ENCODE measurements around the gene BIK. TPM values are rescaled to one million over a fixed set of nuclear protein-coding genes. Genes with fewer than 3 reads are reported as not detected.

BIK gene
- total RNA-seq, 2 donors from 2014 or later, result not detected

GRCh38 chr22:43169310-43170130 lies 59.0 kb downstream of the BIK start:
- Histone ChIP-seq H3K4me3 (no peak overlapping the region), H3K27me3 (replicated peaks; ENCODE audit: insufficient read depth) (no peaks in the 10 kb centered on the region), H3K36me3 (peaks cover 33% of the 10 kb centered on the region), H3K27ac (no peak overlapping the region), H3K4me1 (ENCODE audit: control insufficient read depth in 1 of 2, low read depth in 2 of 2) (no peaks in the 10 kb centered on the region), H3K9me3 (no peaks in the 10 kb centered on the region)
- ATAC-seq (ENCODE audit: insufficient number of reproducible peaks, low FRiP score, low read depth), result no peak
- DNase-seq (ENCODE audit: low spot score), result no peak
- TF ChIP-seq, protein P1, sequence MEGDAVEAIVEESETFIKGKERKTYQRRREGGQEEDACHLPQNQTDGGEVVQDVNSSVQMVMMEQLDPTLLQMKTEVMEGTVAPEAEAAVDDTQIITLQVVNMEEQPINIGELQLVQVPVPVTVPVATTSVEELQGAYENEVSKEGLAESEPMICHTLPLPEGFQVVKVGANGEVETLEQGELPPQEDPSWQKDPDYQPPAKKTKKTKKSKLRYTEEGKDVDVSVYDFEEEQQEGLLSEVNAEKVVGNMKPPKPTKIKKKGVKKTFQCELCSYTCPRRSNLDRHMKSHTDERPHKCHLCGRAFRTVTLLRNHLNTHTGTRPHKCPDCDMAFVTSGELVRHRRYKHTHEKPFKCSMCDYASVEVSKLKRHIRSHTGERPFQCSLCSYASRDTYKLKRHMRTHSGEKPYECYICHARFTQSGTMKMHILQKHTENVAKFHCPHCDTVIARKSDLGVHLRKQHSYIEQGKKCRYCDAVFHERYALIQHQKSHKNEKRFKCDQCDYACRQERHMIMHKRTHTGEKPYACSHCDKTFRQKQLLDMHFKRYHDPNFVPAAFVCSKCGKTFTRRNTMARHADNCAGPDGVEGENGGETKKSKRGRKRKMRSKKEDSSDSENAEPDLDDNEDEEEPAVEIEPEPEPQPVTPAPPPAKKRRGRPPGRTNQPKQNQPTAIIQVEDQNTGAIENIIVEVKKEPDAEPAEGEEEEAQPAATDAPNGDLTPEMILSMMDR (IDR thresholded peaks at IDR 0.05), result no peak

DNA sequence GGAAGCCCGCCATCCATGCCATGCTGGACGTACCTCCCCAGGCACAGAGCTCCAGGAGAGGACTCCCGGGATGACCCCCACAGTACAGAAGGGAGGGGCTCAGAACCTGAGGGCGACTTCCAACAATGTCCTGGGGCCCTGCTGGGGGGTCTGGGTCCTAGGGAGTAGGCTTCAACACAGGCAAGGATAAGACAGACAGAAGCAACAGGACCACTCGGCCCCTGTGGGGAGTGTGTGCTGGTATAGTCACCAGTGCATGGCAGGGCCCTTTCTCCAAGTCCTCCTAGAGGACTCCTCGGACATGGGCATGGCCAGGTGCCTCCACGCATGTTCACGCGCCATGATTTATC lies 59.6 kb downstream of the BIK start:
- H3K4me3 ChIP-seq, result no peak overlapping the region
- H3K27me3 ChIP-seq (replicated peaks; ENCODE audit: insufficient read depth), result no peaks in the 10 kb centered on the region
- DNase-seq (ENCODE audit: low spot score) (no peak), ATAC-seq (ENCODE audit: insufficient number of reproducible peaks, low FRiP score, low read depth) (no peak)
- TF ChIP-seq, protein P1 (IDR thresholded peaks at IDR 0.05), result no peak
- no peak overlapping the region for H3K27ac ChIP-seq
- peaks cover 38% of the 10 kb centered on the region for H3K36me3 ChIP-seq
- H3K4me1 ChIP-seq (ENCODE audit: control insufficient read depth in 1 of 2, low read depth in 2 of 2), result no peaks in the 10 kb centered on the region
- H3K9me3 ChIP-seq, result no peaks in the 10 kb centered on the region

DNA sequence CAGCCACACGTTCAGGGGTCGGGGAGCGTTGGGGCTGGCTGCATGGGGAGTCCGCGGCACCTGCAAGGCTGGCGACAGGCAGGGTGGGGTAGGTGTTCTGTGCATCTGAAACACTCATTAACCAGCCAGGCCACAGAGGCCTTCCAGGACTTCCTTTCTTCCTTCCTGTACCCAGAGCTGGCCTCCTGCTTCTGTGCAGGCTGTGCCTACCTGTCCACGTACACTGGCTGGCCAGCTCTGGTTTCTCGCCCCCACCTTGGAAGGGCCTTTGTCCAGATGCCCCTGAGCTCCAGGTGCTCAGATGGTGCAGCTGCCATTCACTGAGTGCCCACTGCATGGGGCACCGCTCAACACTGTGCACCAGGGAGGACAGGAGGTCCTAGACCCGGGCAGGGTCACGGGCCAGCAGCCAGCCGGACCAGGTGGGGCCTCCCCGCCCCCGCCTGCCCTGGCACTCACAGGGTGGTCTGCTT lies 60.5 kb downstream of the BIK start:
- Histone ChIP-seq H3K9me3 (no peaks in the 10 kb centered on the region), H3K4me1 (ENCODE audit: control insufficient read depth in 1 of 2, low read depth in 2 of 2) (no peaks in the 10 kb centered on the region), H3K27ac (no peak overlapping the region), H3K27me3 (replicated peaks; ENCODE audit: insufficient read depth) (no peaks in the 10 kb centered on the region), H3K4me3 (no peak overlapping the region), H3K36me3 (peaks cover 46% of the 10 kb centered on the region)
- TF ChIP-seq, protein P1 (IDR thresholded peaks at IDR 0.05), result no peak
- ATAC-seq (ENCODE audit: insufficient number of reproducible peaks, low FRiP score, low read depth) (no peak), DNase-seq (ENCODE audit: low spot score) (no peak)

DNA sequence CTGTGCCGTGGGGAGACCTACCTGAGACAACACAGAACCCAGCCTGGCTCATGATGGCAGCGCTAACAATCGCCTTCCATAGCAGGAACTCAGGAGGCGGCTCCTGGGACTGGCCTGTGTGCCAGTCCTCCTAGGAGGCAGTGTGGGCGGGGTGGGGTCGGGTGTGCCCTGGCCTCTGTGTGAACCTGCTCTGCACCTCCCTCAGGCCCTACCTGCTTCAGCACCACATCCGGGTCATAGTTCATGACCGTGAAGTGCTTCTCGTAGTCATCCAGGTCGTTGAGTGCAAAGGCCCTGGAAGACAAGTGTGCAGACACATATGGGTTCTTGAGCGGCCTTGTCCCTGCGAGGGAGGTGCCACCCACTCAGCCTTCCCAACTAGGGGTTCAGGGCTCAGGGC lies 61.1 kb downstream of the BIK start:
- Histone ChIP-seq H3K4me3 (no peak overlapping the region), H3K9me3 (no peaks in the 10 kb centered on the region), H3K4me1 (ENCODE audit: control insufficient read depth in 1 of 2, low read depth in 2 of 2) (no peaks in the 10 kb centered on the region), H3K27me3 (replicated peaks; ENCODE audit: insufficient read depth) (no peaks in the 10 kb centered on the region), H3K36me3 (peaks cover 46% of the 10 kb centered on the region), H3K27ac (no peak overlapping the region)
- DNase-seq (ENCODE audit: low spot score), result no peak
- ATAC-seq (ENCODE audit: insufficient number of reproducible peaks, low FRiP score, low read depth), result no peak
- TF ChIP-seq, protein P1 (IDR thresholded peaks at IDR 0.05), result no peak

GRCh38 chr22:43172191-43172590 lies 61.6 kb downstream of the BIK start:
- ATAC-seq (ENCODE audit: insufficient number of reproducible peaks, low FRiP score, low read depth) (no peak), DNase-seq (ENCODE audit: low spot score) (no peak)
- Histone ChIP-seq H3K4me3 (no peak overlapping the region), H3K36me3 (peaks cover 46% of the 10 kb centered on the region), H3K27me3 (replicated peaks; ENCODE audit: insufficient read depth) (no peaks in the 10 kb centered on the region), H3K9me3 (no peaks in the 10 kb centered on the region), H3K4me1 (ENCODE audit: control insufficient read depth in 1 of 2, low read depth in 2 of 2) (no peaks in the 10 kb centered on the region), H3K27ac (no peak overlapping the region)
- TF ChIP-seq, protein P1 (IDR thresholded peaks at IDR 0.05), result no peak

All from thoracic aorta (tissue), 2 donors.